Suprapubic skin (tissue), 4 donors: ENCODE results near the gene MYCBP2. TPM values are rescaled to one million over a fixed set of nuclear protein-coding genes. Genes with fewer than 3 reads are reported as not detected.

Experiments
- DNase-seq, 2 donors: peaks; one replicate each; pipeline ENCODE4 v3.0.0-alpha.2; 2019; ENCODE audit warnings: low spot score in 2 of 2
- H3K27ac ChIP-seq: fragments of 200-600 bp; sonication (generic); one replicate; pipeline ENCODE4 v1.5.1; 2019
- H3K27me3 ChIP-seq: fragments of 200-600 bp; sonication (generic); one replicate; pipeline ENCODE4 v1.5.1; 2019
- H3K36me3 ChIP-seq: fragments of 200-600 bp; sonication (generic); one replicate; pipeline ENCODE4 v1.5.1; 2019
- H3K4me1 ChIP-seq: fragments of 200-600 bp; sonication (generic); one replicate; pipeline ENCODE4 v1.5.1; 2019
- H3K4me3 ChIP-seq: fragments of 200-600 bp; sonication (generic); one replicate; pipeline ENCODE4 v1.5.1; 2019; ENCODE audit warnings: mild to moderate bottlenecking
- H3K9me3 ChIP-seq: fragments of 200-600 bp; sonication (generic); one replicate; pipeline ENCODE4 v1.5.1; 2019
- CTCF ChIP-seq, 2 donors: fragments of 200-600 bp in 1 of 2; fragments of 450-650 bp in 1 of 2; sonication (generic) in 1 of 2; IDR thresholded peaks; one replicate each; pipeline ENCODE4 v1.5.1; 2016 to 2019; ENCODE audit warnings: antibody characterized with exemption in 2 of 2, mild to moderate bottlenecking in 1 of 2, moderate library complexity in 1 of 2
- EP300 ChIP-seq: sonication (generic); formaldehyde crosslinking; IDR thresholded peaks from one replicate; pipeline ENCODE4 v1.6.1; 2017; ENCODE audit warnings: antibody characterized with exemption
- POLR2A ChIP-seq, 2 donors: fragments of 450-650 bp; IDR thresholded peaks; one replicate each; pipeline ENCODE4 v1.6.1; 2017; ENCODE audit warnings: antibody characterized with exemption in 2 of 2, mild to moderate bottlenecking in 2 of 2, moderate library complexity in 2 of 2
- POLR2AphosphoS5 ChIP-seq, 3 donors: sonication (generic); formaldehyde crosslinking; IDR thresholded peaks; one replicate each; pipeline ENCODE4 v1.6.1; 2017; ENCODE audit warnings: antibody characterized with exemption in 3 of 3
- WGBS: methylation state at CpG from one replicate; pipeline ENCODE4 v1.1.5; 2018; 5-methylcytosine and 5-hydroxymethylcytosine counted together
- total RNA-seq, 4 donors: library from RNA; depleted of rRNA; stranded (reverse); fragments of >200 nt; gene quantifications; one replicate each; pipeline ENCODE4 v1.1.0, GENCODE V29; 2016

Gene MYCBP2
- 100 to 1,000 TPM; 182 to 245 (median 207) TPM for total RNA-seq

DNA sequence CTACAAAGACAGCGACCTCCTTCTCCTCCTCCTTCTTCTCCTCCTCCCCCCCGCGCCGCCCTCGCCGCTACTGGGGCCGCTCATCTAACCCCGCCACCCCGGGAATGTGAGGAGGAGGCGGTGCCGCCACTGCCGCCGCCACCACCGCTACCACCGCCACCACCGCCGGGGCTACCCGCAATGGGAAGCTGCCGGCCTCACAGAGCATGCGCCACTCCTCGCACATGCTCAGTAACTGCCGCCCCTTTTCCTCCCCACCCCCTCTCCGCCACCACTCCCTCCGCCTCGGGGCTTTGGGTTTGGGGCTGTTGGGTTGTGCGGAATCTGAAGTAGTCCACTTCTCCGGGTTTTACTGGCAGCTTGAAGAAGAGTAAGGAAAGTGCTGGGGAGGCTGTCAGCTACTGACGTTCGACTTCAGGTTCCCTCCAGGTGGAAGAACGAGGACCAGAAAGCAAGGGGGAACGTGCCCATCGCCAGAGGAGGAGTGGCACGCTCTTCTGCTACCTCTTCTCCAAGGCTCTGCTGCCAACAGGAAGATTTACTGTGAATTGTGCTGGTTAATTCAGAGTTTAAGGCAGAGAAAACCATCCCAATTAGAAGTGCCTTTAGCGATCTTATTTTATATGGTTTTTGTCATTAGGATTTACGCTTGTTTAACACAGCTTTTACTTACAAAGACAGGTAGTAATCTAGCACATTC lies at the start of gene MYCBP2:
TSS of gene MYCBP2 (minus strand) at position 190 of the 700 bp plus-strand sequence. CDS start 319 bp downstream, outside the sequence.
- H3K36me3 ChIP-seq: no peaks in the 10 kb centered on the region
- no peaks in the 10 kb centered on the region for H3K9me3 ChIP-seq
- peak; percentile 98 for DNase-seq
- peak within 1 kb of the TSS; percentile 77 for H3K4me3 ChIP-seq
- no peak for TF ChIP-seq EP300
- TF ChIP-seq POLR2AphosphoS5 (IDR thresholded peaks at IDR 0.05): peak; percentile 81 to 92 (median 91)
- TF ChIP-seq POLR2A (IDR thresholded peaks at IDR 0.05): peak; percentile 66 to 94
- no peak for TF ChIP-seq CTCF (IDR thresholded peaks at IDR 0.05)
- WGBS: under 1% methylated on average over 29 of the region's 35 CpGs
- H3K27ac ChIP-seq: peak within 1 kb of the TSS; percentile 91
- peaks cover 57% of the 10 kb centered on the region for H3K4me1 ChIP-seq
- no peaks in the 10 kb centered on the region for H3K27me3 ChIP-seq

- Histone ChIP-seq H3K9me3 (no peaks in the 10 kb centered on the region), H3K27me3 (no peaks in the 10 kb centered on the region), H3K27ac (no peak overlapping the region), H3K36me3 (no peaks in the 10 kb centered on the region), H3K4me1 (peaks cover 5% of the 10 kb centered on the region), H3K4me3 (no peak overlapping the region)
- TF ChIP-seq POLR2AphosphoS5 (IDR thresholded peaks at IDR 0.05) (no peak), POLR2A (IDR thresholded peaks at IDR 0.05) (no peak), CTCF (IDR thresholded peaks at IDR 0.05) (no peak), EP300 (no peak)
- WGBS: 92% methylated on average over 1 of the region's 1 CpG
- no peak for DNase-seq
These were observed 48.7 kb upstream of the MYCBP2 start for GRCh38 chr13:77375560-77376108.

- 67% methylated on average over 2 of the region's 2 CpGs for WGBS
- TF ChIP-seq CTCF (IDR thresholded peaks at IDR 0.05) (no peak), EP300 (no peak), POLR2AphosphoS5 (IDR thresholded peaks at IDR 0.05) (no peak), POLR2A (IDR thresholded peaks at IDR 0.05) (no peak)
- H3K27ac ChIP-seq: no peak overlapping the region
- H3K9me3 ChIP-seq: no peaks in the 10 kb centered on the region
- no peak for DNase-seq
- H3K27me3 ChIP-seq: no peaks in the 10 kb centered on the region
- H3K4me1 ChIP-seq: peaks cover 5% of the 10 kb centered on the region
- no peaks in the 10 kb centered on the region for H3K36me3 ChIP-seq
- H3K4me3 ChIP-seq: no peak overlapping the region
These were observed 47.9 kb upstream of the MYCBP2 start for GRCh38 chr13:77374786-77375185.

DNA sequence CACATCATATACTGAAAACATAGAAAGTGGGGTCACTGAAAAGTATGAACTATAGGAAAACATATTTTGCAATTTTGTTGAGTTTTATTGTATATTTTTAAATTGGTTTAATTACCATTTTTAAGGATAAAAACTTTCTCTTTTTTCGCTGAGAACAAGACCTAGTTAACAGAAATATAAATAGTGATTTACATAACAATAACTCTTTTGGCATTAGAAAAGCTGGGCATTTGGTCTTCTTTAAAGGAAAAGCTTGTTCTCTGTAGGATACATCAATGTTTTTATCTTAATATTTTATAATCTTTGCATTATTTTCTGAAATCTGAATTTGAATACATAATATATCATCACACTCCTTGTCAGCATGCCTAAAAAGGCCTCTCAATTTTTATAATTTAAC lies 47.4 kb upstream of the MYCBP2 start:
- 87% methylated on average over 1 of the region's 1 CpG for WGBS
- Histone ChIP-seq H3K27me3 (no peaks in the 10 kb centered on the region), H3K9me3 (no peaks in the 10 kb centered on the region), H3K4me1 (peaks cover 5% of the 10 kb centered on the region), H3K4me3 (no peak overlapping the region), H3K36me3 (no peaks in the 10 kb centered on the region), H3K27ac (no peak overlapping the region)
- no peak for TF ChIP-seq CTCF (IDR thresholded peaks at IDR 0.05)
- TF ChIP-seq POLR2AphosphoS5 (IDR thresholded peaks at IDR 0.05): no peak
- no peak for TF ChIP-seq EP300
- no peak for DNase-seq

DNA sequence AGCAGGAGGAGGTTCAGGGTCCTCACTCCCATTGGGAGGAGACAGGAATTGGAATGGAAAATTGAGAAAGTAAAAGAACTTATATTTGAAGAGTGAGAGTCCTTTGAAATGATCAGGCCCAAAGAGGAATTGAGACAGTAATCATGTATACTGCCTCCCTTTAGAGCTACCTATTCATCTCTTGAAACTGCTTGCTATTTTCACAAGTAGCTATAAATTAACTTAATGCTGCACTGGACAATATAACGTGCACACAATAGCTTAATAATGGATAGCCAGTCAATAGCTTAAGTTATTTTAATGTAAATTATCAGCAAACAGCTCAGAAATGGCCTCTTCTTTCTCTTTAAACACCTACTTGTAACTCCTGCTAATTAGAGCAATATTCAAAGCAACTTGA lies 46.6 kb upstream of the MYCBP2 start:
- 95% methylated on average over 1 of the region's 1 CpG for WGBS
- H3K36me3 ChIP-seq: no peaks in the 10 kb centered on the region
- no peaks in the 10 kb centered on the region for H3K9me3 ChIP-seq
- H3K4me1 ChIP-seq: peaks cover 5% of the 10 kb centered on the region
- H3K4me3 ChIP-seq: no peak overlapping the region
- no peak for TF ChIP-seq CTCF (IDR thresholded peaks at IDR 0.05)
- TF ChIP-seq POLR2AphosphoS5 (IDR thresholded peaks at IDR 0.05): no peak
- TF ChIP-seq EP300: no peak
- TF ChIP-seq POLR2A (IDR thresholded peaks at IDR 0.05): no peak
- H3K27ac ChIP-seq: no peak overlapping the region
- no peaks in the 10 kb centered on the region for H3K27me3 ChIP-seq
- DNase-seq: no peak
